Skeletal muscle satellite cell (primary cell): ENCODE results near the gene FAM136A.
"Not testable (repeated sequence)": the region's sequence is repeated elsewhere in the genome, so short reads cannot be mapped to it uniquely, and the experiment has no call there.

Source experiments
- H3K27me3 ChIP-seq: 2 replicates; pipeline ENCODE4 v1.7.0; 2013; ENCODE audit warnings: low read length; ENCODE audit not compliant: control insufficient read depth, insufficient read depth
- H3K36me3 ChIP-seq: 2 replicates; pipeline ENCODE4 v1.7.0; 2013; ENCODE audit warnings: mild to moderate bottlenecking, control low read depth, low read length; ENCODE audit not compliant: insufficient read depth
- H3K4me1 ChIP-seq: 2 replicates; pipeline ENCODE4 v1.7.0; 2013; ENCODE audit warnings: low read length; ENCODE audit not compliant: control insufficient read depth, insufficient read depth
- H3K4me2 ChIP-seq: 2 replicates; pipeline ENCODE4 v1.7.0; 2013; ENCODE audit warnings: mild to moderate bottlenecking, low read length
- H3K4me3 ChIP-seq: 2 replicates; pipeline ENCODE4 v1.7.0; 2013; ENCODE audit warnings: low read length
- H3K9ac ChIP-seq: 2 replicates; pipeline ENCODE4 v1.7.0; 2013; ENCODE audit warnings: mild to moderate bottlenecking, low read depth, low read length, moderate library complexity
- H3K9me3 ChIP-seq: replicated peaks from 2 replicates; pipeline ENCODE4 v1.7.0; 2013; ENCODE audit warnings: mild to moderate bottlenecking, control low read depth, low read length

Gene FAM136A

GRCh38 chr2:70325875-70326274, 24.0 kb upstream of the FAM136A start:
- peaks cover 29% of the 10 kb centered on the region for H3K27me3 ChIP-seq
- no peak overlapping the region for H3K4me2 ChIP-seq
- H3K4me1 ChIP-seq, result no peaks in the 10 kb centered on the region
- H3K9me3 ChIP-seq, result no peaks in the 10 kb centered on the region
- no peaks in the 10 kb centered on the region for H3K36me3 ChIP-seq
- H3K9ac ChIP-seq, result no peak overlapping the region
- H3K4me3 ChIP-seq, result no peak overlapping the region

- H3K9me3 ChIP-seq, result no peaks in the 10 kb centered on the region
- H3K36me3 ChIP-seq, result no peaks in the 10 kb centered on the region
- no peaks in the 10 kb centered on the region for H3K4me1 ChIP-seq
- H3K4me2 ChIP-seq, result no peak overlapping the region
- no peak overlapping the region for H3K4me3 ChIP-seq
- H3K27me3 ChIP-seq, result peaks cover 36% of the 10 kb centered on the region
- H3K9ac ChIP-seq, result no peak overlapping the region
Observed at GRCh38 chr2:70322518-70322917, 20.7 kb upstream of the FAM136A start.

GRCh38 chr2:70321370-70321769, 19.5 kb upstream of the FAM136A start:
- no peaks in the 10 kb centered on the region for H3K9me3 ChIP-seq
- H3K4me2 ChIP-seq, result no peak overlapping the region
- no peaks in the 10 kb centered on the region for H3K4me1 ChIP-seq
- no peak overlapping the region for H3K4me3 ChIP-seq
- no peak overlapping the region for H3K9ac ChIP-seq
- peaks cover 35% of the 10 kb centered on the region for H3K27me3 ChIP-seq
- H3K36me3 ChIP-seq, result no peaks in the 10 kb centered on the region

- Histone ChIP-seq H3K9ac (no peak overlapping the region), H3K36me3 (no peaks in the 10 kb centered on the region), H3K9me3 (no peaks in the 10 kb centered on the region), H3K4me1 (no peaks in the 10 kb centered on the region), H3K27me3 (peaks cover 36% of the 10 kb centered on the region), H3K4me3 (no peak overlapping the region), H3K4me2 (no peak overlapping the region)
Observed at GRCh38 chr2:70314640-70315039, 12.8 kb upstream of the FAM136A start.

- no peak overlapping the region for H3K9ac ChIP-seq
- H3K9me3 ChIP-seq, result no peaks in the 10 kb centered on the region
Observed at GRCh38 chr2:70312560-70312959, 10.7 kb upstream of the FAM136A start.

GRCh38 chr2:70310899-70311298, 9.0 kb upstream of the FAM136A start:
- no peak overlapping the region for H3K4me2 ChIP-seq
- no peak overlapping the region for H3K4me3 ChIP-seq
- H3K9me3 ChIP-seq, result no peaks in the 10 kb centered on the region
- H3K36me3 ChIP-seq, result no peaks in the 10 kb centered on the region
- peaks cover 16% of the 10 kb centered on the region for H3K27me3 ChIP-seq
- no peaks in the 10 kb centered on the region for H3K4me1 ChIP-seq
- H3K9ac ChIP-seq, result no peak overlapping the region

More at GRCh38 chr2:70312560-70312959, 10.7 kb upstream of the FAM136A start:
- H3K27me3 ChIP-seq, result peaks cover 25% of the 10 kb centered on the region
- no peak overlapping the region for H3K4me2 ChIP-seq
- no peaks in the 10 kb centered on the region for H3K36me3 ChIP-seq
- H3K4me3 ChIP-seq, result no peak overlapping the region
- H3K4me1 ChIP-seq, result no peaks in the 10 kb centered on the region

- Histone ChIP-seq H3K4me2 (no peak overlapping the region), H3K4me1 (peaks cover 7% of the 10 kb centered on the region), H3K9ac (no peak overlapping the region), H3K4me3 (no peak overlapping the region), H3K27me3 (no peaks in the 10 kb centered on the region), H3K36me3 (peaks cover 4% of the 10 kb centered on the region), H3K9me3 (no peaks in the 10 kb centered on the region)
Observed at GRCh38 chr2:70305531-70305930, 3.7 kb upstream of the FAM136A start.

GRCh38 chr2:70304498-70304897, 2.6 kb upstream of the FAM136A start:
- H3K4me2 ChIP-seq, result no peak overlapping the region
- no peak overlapping the region for H3K9ac ChIP-seq
- peaks cover 8% of the 10 kb centered on the region for H3K4me1 ChIP-seq
- no peak overlapping the region for H3K4me3 ChIP-seq
- H3K36me3 ChIP-seq, result peaks cover 6% of the 10 kb centered on the region
- H3K27me3 ChIP-seq, result no peaks in the 10 kb centered on the region
- H3K9me3 ChIP-seq, result no peaks in the 10 kb centered on the region

- H3K36me3 ChIP-seq, result peaks cover 17% of the 10 kb centered on the region
Observed at GRCh38 chr2:70303186-70303585, 1.3 kb upstream of the FAM136A start.

GRCh38 chr2:70302195-70302546, 304 bp upstream of the FAM136A start:
- H3K9ac ChIP-seq, H3K27me3 ChIP-seq, H3K4me1 ChIP-seq, H3K9me3 ChIP-seq: not testable (repeated sequence)
- Histone ChIP-seq H3K4me2 (peak overlapping the region; percentile 95), H3K4me3 (peak overlapping the region; percentile 97), H3K36me3 (peaks cover 17% of the 10 kb centered on the region)

More at GRCh38 chr2:70303186-70303585, 1.3 kb upstream of the FAM136A start:
- H3K9ac ChIP-seq, result no peak overlapping the region
- H3K4me2 ChIP-seq, result no peak overlapping the region
- no peaks in the 10 kb centered on the region for H3K27me3 ChIP-seq
- peaks cover 8% of the 10 kb centered on the region for H3K4me1 ChIP-seq
- no peaks in the 10 kb centered on the region for H3K9me3 ChIP-seq
- no peak overlapping the region for H3K4me3 ChIP-seq

GRCh38 chr2:70300771-70301343, 1.0 kb downstream of the FAM136A start:
- Histone ChIP-seq H3K4me2 (peak overlapping the region; percentile 95), H3K4me3 (peak overlapping the region; percentile 97), H3K36me3 (peaks cover 17% of the 10 kb centered on the region), H3K9ac (peak overlapping the region; percentile 92), H3K27me3 (no peaks in the 10 kb centered on the region), H3K9me3 (no peaks in the 10 kb centered on the region), H3K4me1 (peaks cover 8% of the 10 kb centered on the region)

GRCh38 chr2:70297828-70298227, 4.0 kb downstream of the FAM136A start:
- peaks cover 17% of the 10 kb centered on the region for H3K36me3 ChIP-seq
- H3K27me3 ChIP-seq, H3K9me3 ChIP-seq, H3K4me1 ChIP-seq, H3K9ac ChIP-seq, H3K4me2 ChIP-seq, H3K4me3 ChIP-seq: not testable (repeated sequence)
